GM12878 (cell line): ENCODE results near the gene CRYAB. TPM values are rescaled to one million over a fixed set of nuclear protein-coding genes. Genes with fewer than 3 reads are reported as not detected.

ENCODE experiments used
- ATAC-seq: fragments of 200-7000 bp; cut with Tn5 transposase; 3 replicates; pipeline ENCODE4 v1.9.1; 2020; ENCODE audit warnings: mild to moderate bottlenecking, moderate library complexity
- BruUV-seq: library from RNA; stranded (reverse); fragments of 400-500 nt; replicated peaks from 2 replicates; lab custom pipeline; 2021; lab: Mats Ljungman, UMichigan
- CTCF ChIA-PET: fragments of 300-600 bp; sonication (Branson Sonifier 250); formaldehyde crosslinking; extraction: SDS; loops from one replicate; lab custom pipeline; 2021; ENCODE audit warnings: inconsistent platforms; lab: Yijun Ruan, JAX
- POLR2A ChIA-PET: fragments of 350-600 bp; formaldehyde crosslinking; extraction: SDS; loops from one replicate; lab custom pipeline; 2021; ENCODE audit warnings: inconsistent platforms; lab: Charles Lee
- RAD21 ChIA-PET: fragments of 300-600 bp; sonication (Branson Sonifier 250); formaldehyde crosslinking; loops from one replicate; lab custom pipeline; 2023; ENCODE audit warnings: antibody characterized with exemption; ENCODE audit not compliant: unreplicated experiment; lab: Charles Lee
- SMC1A ChIA-PET: fragments of 300-600 bp; sonication (Branson Sonifier 250); formaldehyde crosslinking; loops from one replicate; lab custom pipeline; 2023; ENCODE audit not compliant: unreplicated experiment, uncharacterized antibody; lab: Charles Lee
- DNase-seq: peaks from one replicate; pipeline ENCODE4 v3.0.0-alpha.2; 2011; ENCODE audit warnings: low read depth, low spot score
- FAIRE-seq: peaks from 3 replicates; lab custom pipeline; 2011; peaks lifted over from hg19 to GRCh38; lab: Jason Lieb, UNC
- H2AFZ ChIP-seq: 2 replicates; pipeline ENCODE4 v1.6.0; 2011; ENCODE audit warnings: low read depth, low read length, control low read depth; ENCODE audit not compliant: control insufficient read depth
- H3K27ac ChIP-seq: 2 replicates; pipeline ENCODE4 v1.5.1; 2011; ENCODE audit warnings: control low read depth; ENCODE audit not compliant: control insufficient read depth, insufficient read depth
- H3K27me3 ChIP-seq, 2 experiments: replicated peaks in 1 of 2; 2 replicates each; pipeline versions ENCODE4 v1.6.0 to v1.6.1; 2011; ENCODE audit warnings: low read length in 1 of 2; ENCODE audit not compliant: control insufficient read depth in 2 of 2, insufficient read depth in 2 of 2
- H3K36me3 ChIP-seq, 2 experiments: 2 replicates each; pipeline ENCODE4 v1.5.1; 2011; ENCODE audit warnings: low read length in 1 of 2; ENCODE audit not compliant: control insufficient read depth in 2 of 2, insufficient read depth in 2 of 2
- H3K4me1 ChIP-seq: 2 replicates; pipeline ENCODE4 v1.6.1; 2011; ENCODE audit warnings: mild to moderate bottlenecking, low read length, moderate library complexity, mixed read lengths; ENCODE audit not compliant: control insufficient read depth, insufficient read depth
- H3K4me2 ChIP-seq: 2 replicates; pipeline ENCODE4 v1.6.0; 2011; ENCODE audit warnings: control low read depth; ENCODE audit not compliant: control insufficient read depth, insufficient read depth
- H3K4me3 ChIP-seq: fragments of 200-600 bp; sonication (generic); 2 replicates; pipeline ENCODE4 v1.5.1; 2016
- H3K79me2 ChIP-seq: 2 replicates; pipeline ENCODE4 v1.6.0; 2011; ENCODE audit warnings: low read length; ENCODE audit not compliant: control insufficient read depth, insufficient read depth
- H3K9ac ChIP-seq: 2 replicates; pipeline ENCODE4 v1.8.0; 2011; ENCODE audit warnings: low read length, control low read depth, mixed read lengths; ENCODE audit not compliant: control insufficient read depth, insufficient read depth
- H3K9me3 ChIP-seq: replicated peaks from 3 replicates; pipeline ENCODE4 v1.5.1; 2011; ENCODE audit warnings: mild to moderate bottlenecking, low read length; ENCODE audit not compliant: control insufficient read depth, insufficient read depth
- H4K20me1 ChIP-seq: 2 replicates; pipeline ENCODE4 v1.6.0; 2011; ENCODE audit not compliant: control insufficient read depth, insufficient read depth
- CTCF ChIP-seq, 3 experiments: IDR thresholded peaks in 2 of 3; conservative IDR thresholded peaks in 1 of 3; 2 replicates each; pipeline ENCODE4 v1.5.1; 2011; ENCODE audit warnings: low read depth in 3 of 3, low read length in 3 of 3, mild to moderate bottlenecking in 3 of 3, control low read depth in 2 of 3, moderate library complexity in 2 of 3, inconsistent platforms in 1 of 3, mixed read lengths in 1 of 3; ENCODE audit not compliant: control insufficient read depth in 2 of 3, insufficient read depth in 1 of 3; ENCODE audit errors: extremely low read depth in 1 of 3
- E4F1 ChIP-seq: fragments of 450-650 bp; IDR thresholded peaks from 2 replicates; pipeline ENCODE4 v1.6.1; 2018; ENCODE audit warnings: borderline replicate concordance, mild to moderate bottlenecking; ENCODE audit not compliant: partially characterized antibody
- FOXM1 ChIP-seq: IDR thresholded peaks from 2 replicates; pipeline ENCODE4 v1.6.1; 2012; ENCODE audit warnings: low read depth, mild to moderate bottlenecking, inconsistent platforms, low read length, moderate library complexity
- IKZF1 ChIP-seq: fragments of 450-650 bp; conservative IDR thresholded peaks from 2 replicates; pipeline ENCODE4 v1.6.1; 2017; ENCODE audit warnings: antibody characterized with exemption, mild to moderate bottlenecking
- IRF3 ChIP-seq: fragments of 450-650 bp; IDR thresholded peaks from 2 replicates; pipeline ENCODE4 v1.6.1; 2014; ENCODE audit warnings: mild to moderate bottlenecking
- JUNB ChIP-seq: IDR thresholded peaks from 2 replicates; pipeline ENCODE4 v1.6.1; 2016; ENCODE audit warnings: antibody characterized with exemption, mild to moderate bottlenecking
- SKIL ChIP-seq: fragments of 450-650 bp; IDR thresholded peaks from 2 replicates; pipeline ENCODE4 v1.6.1; 2017; ENCODE audit warnings: mild to moderate bottlenecking, low read depth, inconsistent platforms; ENCODE audit not compliant: poor library complexity, severe bottlenecking
- ZNF687 ChIP-seq: fragments of 450-650 bp; IDR thresholded peaks from 2 replicates; pipeline ENCODE4 v1.6.1; 2017; ENCODE audit warnings: mild to moderate bottlenecking, moderate library complexity
- WGBS: methylation state at CpG from one replicate; pipeline ENCODE4 v1.1.6; 2016; ENCODE audit warnings: low lambda C conversion rate; ENCODE audit not compliant: insufficient replicate concordance, insufficient coverage; ENCODE audit errors: missing lambda C conversion rate; 5-methylcytosine and 5-hydroxymethylcytosine counted together
- in situ Hi-C: fragments of 300-500 bp; cut with MboI; formaldehyde crosslinking; loops from 9 replicates; pipeline ENCODE4 v1.14.3; 2018; ENCODE audit warnings: mixed read lengths
- intact Hi-C: fragments of 100-400 bp; cut with micrococcal nuclease; formaldehyde crosslinking; loops from one replicate; pipeline ENCODE4 v1.14.2; 2022; ENCODE audit not compliant: unreplicated experiment
- polyA plus RNA-seq, 11 experiments: library from polyadenylated mRNA; depleted of rRNA in 4 of 11; unstranded in 6 of 11; stranded (reverse) in 5 of 11; fragments of >200 nt; fragmentation: Nextera tagmentation in 4 of 11; fragmentation: Illumina TruSeq in 1 of 11; extraction: Ambion mirVana in 4 of 11; extraction: Trizol in 1 of 11; gene quantifications; 1 replicate in 1 of 11; 2 replicates in 10 of 11; pipeline versions ENCODE4 v1.2.1 to v1.2.3, GENCODE V29; 2011 to 2016; ENCODE audit warnings: inconsistent platforms in 2 of 11, missing spikeins in 2 of 11, low read depth in 1 of 11
- total RNA-seq, 4 experiments: library from RNA; depleted of rRNA in 3 of 4; stranded (reverse); fragments of >200 nt in 3 of 4; fragmentation: Illumina TruSeq in 1 of 4; extraction: Trizol in 1 of 4; gene quantifications; 2 replicates each; pipeline versions ENCODE4 v1.2.1 to v1.2.3, GENCODE V29; 2013 to 2021

Gene CRYAB
- total and polyA plus RNA-seq, 10 of the 15 experiments (the other 5 are each of a cell fraction or from before 2014, with no cell fraction given): 0.72 to 1.0 TPM; not detected in 8

GRCh38 chr11:111925953-111926352 lies 14.4 kb upstream of the CRYAB start:
- DNase-seq: no peak
- no peak for FAIRE-seq
- ChIA-PET CTCF (interaction anchor here (1.0 to 1.8 kb wide), 7 partner anchors 14 to 161 kb away, joined by 3 to 8 read pairs (median 5); partner anchors contain the start of genes ALG9, CRYAB, SDHD and TIMM8B), POLR2A (interaction anchor here (0.8 to 1.6 kb wide), 6 partner anchors 10 to 166 kb away, joined by 3 to 6 read pairs (median 4); partner anchors contain the start of genes SDHD and TIMM8B), RAD21 (interaction anchor here (0.9 to 1.6 kb wide), 3 partner anchors 10 to 71 kb away, joined by 3 to 9 read pairs (median 9); no protein-coding TSS in a partner anchor), SMC1A (interaction anchor here (0.7 to 2.9 kb wide), 6 partner anchors 9 to 163 kb away, joined by 3 to 9 read pairs (median 4); partner anchors contain the start of gene ALG9)
- 94% methylated on average over 16 of the region's 16 CpGs for WGBS
- no peak for ATAC-seq
- in situ Hi-C loops (no loop called here), intact Hi-C loops (loop anchor here (2.0 kb wide), 2 partner anchors 47 to 161 kb away; partner anchors contain the start of genes CFAP68, FDXACB1, SDHD and TIMM8B)
- Histone ChIP-seq H3K27me3 (no peaks in the 10 kb centered on the region; a peak in 1 of 4 replicates), H3K4me2 (peak overlapping the region; percentile 95), H3K9ac (no peak overlapping the region), H3K36me3 (no peaks in the 10 kb centered on the region), H3K9me3 (no peaks in the 10 kb centered on the region), H3K27ac (no peak overlapping the region), H4K20me1 (no peaks in the 10 kb centered on the region), H3K4me3 (no peak overlapping the region), H2AFZ (peak overlapping the region; percentile 91), H3K4me1 (peaks cover 10% of the 10 kb centered on the region), H3K79me2 (no peaks in the 10 kb centered on the region)
- no TSS peak for BruUV-seq
- TF ChIP-seq SKIL: no peak
- TF ChIP-seq ZNF687: no peak
- TF ChIP-seq FOXM1: no peak
- no peak for TF ChIP-seq CTCF (IDR thresholded peaks at IDR 0.05 in 2 of 3, conservative IDR thresholded peaks at IDR 0.05 in 1 of 3; ENCODE audit: control insufficient read depth in 2 of 3, extremely low read depth in 1 of 3, insufficient read depth in 1 of 3, low read depth in 3 of 3, low read length in 3 of 3)
- no peak for TF ChIP-seq IRF3
- TF ChIP-seq IKZF1: no peak
- TF ChIP-seq JUNB: no peak
- no peak for TF ChIP-seq E4F1
